B cell (primary cell): Measurements from ENCODE around the gene SCYGR1. TPM values are rescaled to one million over a fixed set of nuclear protein-coding genes. Genes with fewer than 3 reads are reported as not detected.

Experiments
- ATAC-seq: fragments of 200-7000 bp; cut with Tn5 transposase; one replicate; pipeline ENCODE4 v1.10.0; 2021; ENCODE audit warnings: low read depth, mild to moderate bottlenecking, moderate number of reproducible peaks, moderate library complexity
- CTCF ChIA-PET: fragments of 350-600 bp; sonication (Branson Sonifier 250); formaldehyde crosslinking; loops from one replicate; lab custom pipeline; 2021; ENCODE audit warnings: antibody characterized with exemption, inconsistent platforms; lab: Charles Lee
- POLR2A ChIA-PET: fragments of 350-600 bp; sonication (Branson Sonifier 250); formaldehyde crosslinking; loops from one replicate; lab custom pipeline; 2021; ENCODE audit warnings: antibody characterized with exemption; lab: Charles Lee
- DNase-seq: peaks from one replicate; pipeline ENCODE4 v3.0.0; 2013
- H2AFZ ChIP-seq: 2 replicates; pipeline ENCODE4 v1.6.1; 2012; ENCODE audit warnings: mild to moderate bottlenecking, low read depth, low read length; ENCODE audit not compliant: insufficient read depth, poor library complexity, severe bottlenecking
- H3K27ac ChIP-seq, 2 donors: 1 replicate in 1 of 2; 2 replicates in 1 of 2; pipeline ENCODE4 v1.5.1; 2012 to 2013; ENCODE audit warnings: low read length in 2 of 2, mild to moderate bottlenecking in 2 of 2, moderate library complexity in 1 of 2
- H3K27me3 ChIP-seq, 4 experiments: fragments of 200-600 bp in 1 of 4; sonication (generic) in 1 of 4; replicated peaks in 1 of 4; 1 replicate in 2 of 4; 2 replicates in 2 of 4; pipeline versions ENCODE4 v1.6.1 to v1.7.0; 2013 to 2016; ENCODE audit warnings: low read length in 3 of 4, mild to moderate bottlenecking in 2 of 4, mixed read lengths in 1 of 4, moderate library complexity in 1 of 4; ENCODE audit not compliant: insufficient read depth in 4 of 4, control insufficient read depth in 3 of 4; ENCODE audit errors: control extremely low read depth in 1 of 4
- H3K36me3 ChIP-seq, 2 experiments: replicated peaks in 1 of 2; 1 replicate in 1 of 2; 2 replicates in 1 of 2; pipeline versions ENCODE4 v1.6.1 to v1.7.1; 2013; ENCODE audit warnings: low read length in 1 of 2; ENCODE audit not compliant: insufficient read depth in 2 of 2, control insufficient read depth in 1 of 2; ENCODE audit errors: control extremely low read depth in 1 of 2, extremely low read depth in 1 of 2
- H3K4me1 ChIP-seq, 2 donors: fragments of 200-600 bp in 1 of 2; sonication (generic) in 1 of 2; 1 replicate in 1 of 2; 2 replicates in 1 of 2; pipeline versions ENCODE4 v1.5.1 to v1.6.1; 2013 to 2017; ENCODE audit warnings: low read length in 2 of 2; ENCODE audit not compliant: control insufficient read depth in 2 of 2, insufficient read depth in 2 of 2
- H3K4me2 ChIP-seq: replicated peaks from 2 replicates; pipeline ENCODE3; 2012; ENCODE audit warnings: mild to moderate bottlenecking, low read depth, low read length; ENCODE audit not compliant: poor library complexity, severe bottlenecking
- H3K4me3 ChIP-seq, 5 experiments: fragments of 200-600 bp in 1 of 5; sonication (generic) in 1 of 5; 1 replicate in 3 of 5; 2 replicates in 2 of 5; pipeline versions ENCODE4 v1.5.1 to v1.7.0; 2011 to 2016; ENCODE audit warnings: low read length in 4 of 5, mild to moderate bottlenecking in 4 of 5, low read depth in 2 of 5, control low read depth in 1 of 5, moderate library complexity in 1 of 5; ENCODE audit not compliant: insufficient read depth in 1 of 5; ENCODE audit errors: control extremely low read depth in 1 of 5, extremely low read depth in 1 of 5
- H3K79me2 ChIP-seq: fragments of 200-600 bp; sonication (generic); one replicate; pipeline ENCODE4 v1.6.0; 2016; ENCODE audit warnings: low read length; ENCODE audit not compliant: control insufficient read depth, insufficient read depth
- H3K9ac ChIP-seq: fragments of 200-600 bp; sonication (generic); 2 replicates; pipeline ENCODE4 v1.6.1; 2017; ENCODE audit warnings: mild to moderate bottlenecking, low read length, moderate library complexity
- H3K9me3 ChIP-seq, 3 donors: one replicate each; pipeline versions ENCODE4 v1.6.1 to v1.7.1; 2013; ENCODE audit warnings: low read length in 2 of 3; ENCODE audit not compliant: control insufficient read depth in 2 of 3, insufficient read depth in 1 of 3; ENCODE audit errors: control extremely low read depth in 1 of 3
- H4K20me1 ChIP-seq: 2 replicates; pipeline ENCODE4 v1.6.0; 2012; ENCODE audit warnings: mild to moderate bottlenecking, low read length; ENCODE audit not compliant: insufficient read depth, control insufficient read depth, poor library complexity, severe bottlenecking
- H3K27ac Mint-ChIP-seq: one replicate; pipeline ENCODE4 v1.8.0; 2021; ENCODE audit warnings: mixed read lengths
- H3K27me3 Mint-ChIP-seq: one replicate; pipeline ENCODE4 v1.8.0; 2021; ENCODE audit warnings: mixed read lengths
- H3K4me1 Mint-ChIP-seq: one replicate; pipeline ENCODE4 v1.8.0; 2021; ENCODE audit warnings: mixed read lengths
- H3K4me3 Mint-ChIP-seq: one replicate; pipeline ENCODE4 v1.8.0; 2021; ENCODE audit warnings: mixed read lengths
- H3K9me3 Mint-ChIP-seq: one replicate; pipeline ENCODE4 v1.8.0; 2022; ENCODE audit warnings: mixed read lengths; ENCODE audit not compliant: insufficient read depth
- CTCF ChIP-seq: fragments of 200-600 bp; IDR thresholded peaks from one replicate; pipeline ENCODE4 v1.8.0; 2022; ENCODE audit warnings: antibody characterized with exemption, mild to moderate bottlenecking
- EZH2 ChIP-seq: IDR thresholded peaks from 2 replicates; pipeline ENCODE4 v1.6.1; 2012; ENCODE audit warnings: borderline replicate concordance, low read depth, mild to moderate bottlenecking, moderate library complexity, low read length; ENCODE audit not compliant: insufficient read depth, poor library complexity, severe bottlenecking
- whole genome bisulfite sequencing: methylation state at CpG from one replicate; pipeline ENCODE4 v1.1.5; 2013; ENCODE audit warnings: missing lambda C conversion rate; ENCODE audit not compliant: insufficient coverage; 5-methylcytosine and 5-hydroxymethylcytosine counted together
- intact Hi-C: fragments of 100-400 bp; cut with micrococcal nuclease; formaldehyde crosslinking; loops from one replicate; pipeline ENCODE4 v1.10.0; 2022
- polyA plus RNA-seq: library from polyadenylated mRNA; depleted of rRNA; stranded (reverse); fragments of >200 nt; gene quantifications from 2 replicates; pipeline ENCODE4 v1.2.3, GENCODE V29; 2012
- total RNA-seq, 2 donors: library from RNA; stranded (reverse); fragments of 120-200 nt in 1 of 2; gene quantifications; 1 replicate in 1 of 2; 2 replicates in 1 of 2; pipeline versions ENCODE4 v1.2.3 to v1.2.4, GENCODE V29; 2013 to 2022

The SCYGR1 gene
- total and polyA plus RNA-seq, 2 donors (not counting 1 experiment from before 2014, with no cell fraction given): not detected

- Mint-ChIP-seq H3K27ac (no peak overlapping the region), H3K4me1 (peaks cover 27% of the 10 kb centered on the region), H3K9me3 (no peaks in the 10 kb centered on the region), H3K27me3 (no peaks in the 10 kb centered on the region), H3K4me3 (no peak overlapping the region)
- H3K4me3 ChIP-seq: no peak overlapping the region
- 100% methylated on average over 1 of the region's 4 CpGs for WGBS
- intact Hi-C loops: no loop called here
- peaks cover 0 to 2% (median 0%) of the 10 kb centered on the region in 3 donors for H3K9me3 ChIP-seq
- H3K4me1 ChIP-seq: peaks cover 20 to 21% of the 10 kb centered on the region in 2 donors
- H3K27me3 ChIP-seq: no peaks in the 10 kb centered on the region
- no peak overlapping the region for H2AFZ ChIP-seq
- no peak overlapping the region for H3K27ac ChIP-seq
- CTCF ChIA-PET: interaction anchor here (1.0 kb wide), 1 partner anchor 54 kb away, joined by 3 read pairs; no protein-coding TSS in a partner anchor
- TF ChIP-seq CTCF: no peak
- TF ChIP-seq EZH2: no peak
- DNase-seq (no peak), ATAC-seq (no peak)
- no peaks in the 10 kb centered on the region for H3K36me3 ChIP-seq
- H3K79me2 ChIP-seq: no peaks in the 10 kb centered on the region
- no peak overlapping the region for H3K4me2 ChIP-seq
- no peaks in the 10 kb centered on the region for H4K20me1 ChIP-seq
- H3K9ac ChIP-seq: no peak overlapping the region
- POLR2A ChIA-PET: no interaction called here
Measured at GRCh38 chr2:227416701-227417100, 29.0 kb upstream of the SCYGR1 start.

DNA sequence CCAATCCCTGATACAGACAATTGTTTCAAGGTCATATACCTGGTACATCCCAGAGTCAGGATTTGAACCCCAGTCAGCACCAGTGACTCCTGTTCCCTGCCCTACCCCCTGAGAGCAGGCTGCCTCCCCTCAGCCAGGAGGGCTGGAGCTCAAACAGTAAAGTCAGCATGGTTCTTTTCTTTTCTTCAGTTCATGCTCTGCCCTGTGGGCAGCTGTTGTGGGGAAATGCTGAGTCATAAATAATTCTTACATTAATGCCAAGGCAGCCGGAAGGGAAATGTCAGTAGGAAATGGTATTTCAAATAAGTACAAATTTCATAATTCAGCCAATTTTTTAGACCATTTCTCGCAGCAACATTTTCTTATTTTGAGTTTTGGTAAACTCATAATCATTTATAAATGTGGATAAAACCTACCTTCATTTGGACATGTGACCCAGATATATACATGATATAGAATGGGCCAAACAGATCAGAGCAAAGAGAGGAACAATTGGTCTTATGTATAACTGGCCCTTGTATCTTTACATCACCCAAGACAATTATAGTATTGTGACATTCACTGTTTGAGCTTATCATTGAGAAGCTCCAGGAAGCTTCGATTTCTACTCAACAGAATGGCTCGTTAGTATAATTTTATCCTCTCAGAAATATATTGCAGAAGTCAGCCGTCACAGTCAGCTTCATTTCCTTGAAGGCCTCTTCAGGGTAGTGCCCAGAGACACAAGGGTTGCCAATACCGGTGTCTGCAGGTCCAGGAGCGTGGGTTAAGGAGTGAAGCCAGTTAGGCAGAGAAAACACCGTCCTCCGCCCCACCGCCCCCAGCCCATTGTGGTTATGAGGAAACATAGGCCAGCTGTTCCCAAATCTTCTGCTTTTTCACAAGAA lies 28.0 kb upstream of the SCYGR1 start:
- H3K4me2 ChIP-seq: peak overlapping the region; percentile 39
- no peak overlapping the region for H3K4me3 ChIP-seq
- H3K4me3 Mint-ChIP-seq: no peak overlapping the region
- intact Hi-C loops: no loop called here
- CTCF ChIA-PET: interaction anchor here (1.0 to 2.0 kb wide), 2 partner anchors 9 to 55 kb away, joined by 3 to 6 read pairs; no protein-coding TSS in a partner anchor
- H2AFZ ChIP-seq: peak overlapping the region; percentile 70
- TF ChIP-seq EZH2: no peak
- TF ChIP-seq CTCF: no peak
- ATAC-seq (peak; percentile 18), DNase-seq (peak; percentile 25)
- H3K27me3 Mint-ChIP-seq: no peaks in the 10 kb centered on the region
- H3K9me3 Mint-ChIP-seq: no peaks in the 10 kb centered on the region
- no peak overlapping the region for H3K9ac ChIP-seq
- peak overlapping the region; percentile 65 for H3K27ac Mint-ChIP-seq
- H3K9me3 ChIP-seq: peaks cover 0 to 4% (median 0%) of the 10 kb centered on the region in 3 donors
- peak overlapping the region in 1 of 2 donors; percentile 6 for H3K27ac ChIP-seq
- WGBS: no CpG with 5 or more reads among the region's 10 CpGs
- POLR2A ChIA-PET: no interaction called here
- no peaks in the 10 kb centered on the region for H3K79me2 ChIP-seq
- peaks cover 30% of the 10 kb centered on the region in 2 donors for H3K4me1 ChIP-seq
- no peaks in the 10 kb centered on the region for H3K36me3 ChIP-seq
- H3K4me1 Mint-ChIP-seq: peaks cover 36% of the 10 kb centered on the region
- no peaks in the 10 kb centered on the region for H3K27me3 ChIP-seq
- H4K20me1 ChIP-seq: no peaks in the 10 kb centered on the region
